K562 (cell line): ENCODE measurements around the gene SLC22A4. TPM values are rescaled to one million over a fixed set of nuclear protein-coding genes. Genes with fewer than 3 reads are reported as not detected.

Source experiments
- ATAC-seq: fragments of 200-7000 bp; cut with Tn5 transposase; 3 replicates; pipeline ENCODE4 v1.9.1; 2020; ENCODE audit warnings: moderate library complexity
- BruUV-seq: library from RNA; stranded (reverse); fragments of 400-500 nt; replicated peaks from 2 replicates; lab custom pipeline; 2021; lab: Mats Ljungman, UMichigan
- CTCF ChIA-PET: fragments of 300-600 bp; formaldehyde crosslinking; extraction: SDS; loops from one replicate; lab custom pipeline; 2021; ENCODE audit warnings: low intra/inter-chr PET ratio; lab: Yijun Ruan, JAX
- POLR2A ChIA-PET: fragments of 300-600, 350-650 bp; sonication (Branson Sonifier 250); formaldehyde crosslinking; extraction: SDS; loops from one replicate; lab custom pipeline; 2021; ENCODE audit warnings: antibody characterized with exemption, inconsistent platforms; lab: Yijun Ruan, JAX
- DNase-seq, 4 experiments: peaks; one replicate each; pipeline versions ENCODE4 v3.0.0 to v3.0.0-alpha.2; 2011 to 2018; ENCODE audit warnings: low spot score in 3 of 4, mixed read lengths in 3 of 4; ENCODE audit errors: extremely low read depth in 1 of 4
- FAIRE-seq: peaks from 2 replicates; lab custom pipeline; 2011; peaks lifted over from hg19 to GRCh38; lab: Jason Lieb, UNC
- H2AFZ ChIP-seq: 2 replicates; pipeline ENCODE4 v1.6.0; 2011; ENCODE audit warnings: low read depth, low read length, control low read depth, inconsistent platforms
- H3K27ac ChIP-seq: fragments of 200-600 bp; 3 replicates; pipeline ENCODE4 v1.8.0; 2011; ENCODE audit warnings: low read depth, mild to moderate bottlenecking, control low read depth, inconsistent platforms, low read length, moderate library complexity, mixed read lengths; ENCODE audit errors: extremely low read depth
- H3K27me3 ChIP-seq, 2 experiments: fragments of 300-600 bp in 1 of 2; 2 replicates in 1 of 2; 3 replicates in 1 of 2; pipeline versions ENCODE4 v1.6.0 to v1.8.0; 2011; ENCODE audit warnings: inconsistent platforms in 2 of 2, low read length in 2 of 2, mild to moderate bottlenecking in 1 of 2, mixed read lengths in 1 of 2, moderate library complexity in 1 of 2; ENCODE audit not compliant: control insufficient read depth in 2 of 2, insufficient read depth in 2 of 2
- H3K36me3 ChIP-seq: fragments of 300-600 bp; 3 replicates; pipeline ENCODE4 v1.8.0; 2011; ENCODE audit warnings: mild to moderate bottlenecking, low read length, inconsistent platforms; ENCODE audit not compliant: control insufficient read depth, insufficient read depth
- H3K4me1 ChIP-seq, 2 experiments: fragments of 200-600 bp in 1 of 2; replicated peaks in 1 of 2; 2 replicates in 1 of 2; 3 replicates in 1 of 2; pipeline versions ENCODE4 v1.5.1 to v1.8.0; 2011; ENCODE audit warnings: inconsistent platforms in 2 of 2, low read length in 2 of 2, mild to moderate bottlenecking in 1 of 2, mixed read lengths in 1 of 2, moderate library complexity in 1 of 2; ENCODE audit not compliant: control insufficient read depth in 2 of 2, insufficient read depth in 2 of 2
- H3K4me2 ChIP-seq: 2 replicates; pipeline ENCODE4 v1.6.1; 2011; ENCODE audit warnings: low read length, control low read depth, inconsistent platforms, mixed read lengths; ENCODE audit not compliant: insufficient read depth
- H3K4me3 ChIP-seq: fragments of 200-600 bp; sonication (generic), shearing (Covaris generic); 2 replicates; pipeline ENCODE4 v1.5.1; 2016; ENCODE audit warnings: control low read depth, inconsistent platforms
- H3K79me2 ChIP-seq: fragments of 200-600 bp; 3 replicates; pipeline ENCODE4 v1.8.0; 2011; ENCODE audit warnings: low read length, inconsistent platforms; ENCODE audit not compliant: control insufficient read depth, insufficient read depth
- H3K9ac ChIP-seq, 2 experiments: 2 replicates each; pipeline versions ENCODE4 v1.6.0 to v1.6.1; 2011; ENCODE audit warnings: low read depth in 2 of 2, low read length in 2 of 2, control low read depth in 1 of 2, inconsistent platforms in 1 of 2, mild to moderate bottlenecking in 1 of 2, mixed read lengths in 1 of 2; ENCODE audit not compliant: insufficient read depth in 1 of 2
- H3K9me1 ChIP-seq: one replicate; pipeline ENCODE4 v1.6.0; 2011; ENCODE audit warnings: inconsistent platforms, mild to moderate bottlenecking, low read length, moderate library complexity; ENCODE audit not compliant: control insufficient read depth, insufficient read depth
- H3K9me3 ChIP-seq: replicated peaks from 2 replicates; pipeline ENCODE4 v1.5.1; 2011; ENCODE audit warnings: low read depth, low read length, inconsistent platforms; ENCODE audit not compliant: control insufficient read depth, insufficient read depth
- H4K20me1 ChIP-seq: replicated peaks from 2 replicates; pipeline ENCODE4 v1.6.1; 2011; ENCODE audit warnings: low read length, inconsistent platforms, mixed read lengths; ENCODE audit not compliant: control insufficient read depth, insufficient read depth
- BCOR ChIP-seq: fragments of 450-650 bp; IDR thresholded peaks from 2 replicates; pipeline ENCODE4 v1.6.1; 2016
- RBM22 ChIP-seq: fragments of 200-400 bp; formaldehyde crosslinking; IDR thresholded peaks from 2 replicates; pipeline ENCODE4 v1.6.1; 2018; ENCODE audit warnings: low read length, low read depth; ENCODE audit not compliant: poor library complexity, severe bottlenecking
- WGBS: fragments of 100-300 bp; shearing (Covaris generic); methylation state at CpG from one replicate; pipeline ENCODE4 v1.1.6; 2016; ENCODE audit warnings: low coverage, mixed read lengths; ENCODE audit not compliant: insufficient coverage; ENCODE audit errors: missing lambda C conversion rate; 5-methylcytosine and 5-hydroxymethylcytosine counted together
- in situ Hi-C: fragments of 300-500 bp; cut with MboI; formaldehyde crosslinking; loops from 4 replicates; pipeline ENCODE4 v1.15.0; 2018; ENCODE audit warnings: inconsistent platforms, mixed read lengths
- intact Hi-C: fragments of 100-400 bp; cut with micrococcal nuclease; formaldehyde crosslinking; loops from 2 replicates; pipeline ENCODE4 v1.14.2; 2022
- polyA plus RNA-seq, 8 experiments: library from polyadenylated mRNA; depleted of rRNA in 4 of 8; stranded (reverse) in 5 of 8; unstranded in 3 of 8; fragments of >200 nt; fragmentation: Nextera tagmentation in 2 of 8; fragmentation: Illumina TruSeq in 1 of 8; extraction: Ambion mirVana in 2 of 8; extraction: Trizol in 1 of 8; gene quantifications; 2 replicates each; pipeline versions ENCODE4 v1.2.1 to v1.2.3, GENCODE V29; 2011 to 2014; ENCODE audit warnings: inconsistent platforms in 1 of 8, missing spikeins in 1 of 8
- total RNA-seq, 7 experiments: library from RNA; depleted of rRNA in 6 of 7; stranded (reverse); fragments of >200 nt in 6 of 7; fragmentation: Illumina TruSeq in 2 of 7; extraction: Trizol in 2 of 7; gene quantifications; 2 replicates each; pipeline versions ENCODE4 v1.2.1 to v1.2.3, GENCODE V29; 2011 to 2021; ENCODE audit warnings: low replicate concordance in 1 of 7
- TF ChIP-seq, protein P1 (sequence below), 3 experiments: fragments of 200-800 bp in 1 of 3; sonication (Bioruptor generic) in 1 of 3; sonication (generic) in 1 of 3; formaldehyde crosslinking in 1 of 3; IDR thresholded peaks; 2 replicates each; pipeline versions ENCODE4 v1.6.1 to v1.8.0; 2016 to 2022; ENCODE audit warnings: mild to moderate bottlenecking in 2 of 3, missing compliant biosample characterization in 2 of 3, missing genetic modification characterization in 2 of 3, missing genetic modification reagents in 1 of 3

The SLC22A4 gene
- total and polyA plus RNA-seq, 9 of the 15 experiments (the other 6 are each of a cell fraction or from before 2014, with no cell fraction given), result 2.7 to 9.5 (median 6.2) TPM

DNA sequence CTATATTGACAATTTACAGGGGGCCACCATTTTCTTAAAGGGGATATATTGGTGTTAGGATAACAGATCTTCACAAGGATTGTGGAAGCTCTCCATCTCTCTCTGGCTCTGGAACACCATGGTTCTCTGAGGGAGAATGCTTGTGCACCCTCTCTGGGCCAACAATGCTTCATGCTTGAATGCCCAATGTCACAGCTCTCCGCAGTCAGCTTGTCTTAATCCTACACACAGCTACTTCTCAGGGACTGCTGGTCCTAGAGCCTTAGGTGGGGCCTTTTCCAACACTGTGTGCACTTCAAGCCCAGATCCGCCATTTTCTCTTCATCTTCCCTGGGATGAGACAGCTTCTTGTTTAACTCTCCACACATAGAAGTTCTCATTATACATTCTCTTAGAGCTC is 43.6 kb upstream of the SLC22A4 start:
- no peak overlapping the region for H3K4me3 ChIP-seq
- peak overlapping the region; percentile 7; the same call in 1 of the 2 replicates for H2AFZ ChIP-seq
- TF ChIP-seq RBM22, result no peak
- ATAC-seq, result no peak
- ChIA-PET CTCF (no interaction called here), POLR2A (interaction anchor here (0.6 to 1.3 kb wide), 8 partner anchors 9 to 181 kb away, joined by 3 to 6 read pairs (median 4); partner anchors contain the start of gene P4HA2)
- no peak for DNase-seq
- no peak overlapping the region for H3K27ac ChIP-seq
- H3K9ac ChIP-seq, result no peak overlapping the region
- in situ Hi-C loops, result no loop called here
- H3K4me2 ChIP-seq, result no peak overlapping the region
- H3K4me1 ChIP-seq, result peaks cover 0 to 3% of the 10 kb centered on the region in 2 experiments; a peak in 1 of 5 replicates
- H3K36me3 ChIP-seq, result no peaks in the 10 kb centered on the region
- FAIRE-seq, result no peak
- BruUV-seq, result no TSS peak
- intact Hi-C loops, result no loop called here
- H3K9me1 ChIP-seq, result no peaks in the 10 kb centered on the region
- H3K79me2 ChIP-seq, result no peaks in the 10 kb centered on the region
- H3K9me3 ChIP-seq, result peaks cover 4% of the 10 kb centered on the region; the same call in 1 of the 2 replicates
- 76% methylated on average over 2 of the region's 2 CpGs for WGBS
- no peaks in the 10 kb centered on the region for H4K20me1 ChIP-seq
- H3K27me3 ChIP-seq, result no peaks in the 10 kb centered on the region

GRCh38 chr5:132251220-132251725 is 42.9 kb upstream of the SLC22A4 start:
- Histone ChIP-seq H3K27me3 (no peaks in the 10 kb centered on the region), H3K9ac (peak overlapping the region in 1 of 2 experiments; percentile 48; a peak in 1 of 4 replicates), H3K79me2 (no peaks in the 10 kb centered on the region), H3K4me2 (no peak overlapping the region), H4K20me1 (no peaks in the 10 kb centered on the region), H3K4me1 (peaks cover 0 to 3% of the 10 kb centered on the region in 2 experiments; a peak in 1 of 5 replicates), H3K9me3 (no peaks in the 10 kb centered on the region; the same call in 1 of the 2 replicates), H2AFZ (0 out of 2 replicates have a peak overlapping the region, but pooled peaks have one; percentile 7), H3K36me3 (no peaks in the 10 kb centered on the region), H3K4me3 (no peak overlapping the region), H3K9me1 (no peaks in the 10 kb centered on the region), H3K27ac (no peak overlapping the region)
- in situ Hi-C loops, result no loop called here
- intact Hi-C loops, result no loop called here
- no TSS peak for BruUV-seq
- 65% methylated on average over 10 of the region's 10 CpGs for WGBS
- DNase-seq, result no peak
- TF ChIP-seq, protein P1, sequence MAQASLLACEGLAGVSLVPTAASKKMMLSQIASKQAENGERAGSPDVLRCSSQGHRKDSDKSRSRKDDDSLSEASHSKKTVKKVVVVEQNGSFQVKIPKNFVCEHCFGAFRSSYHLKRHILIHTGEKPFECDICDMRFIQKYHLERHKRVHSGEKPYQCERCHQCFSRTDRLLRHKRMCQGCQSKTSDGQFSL (CRISPR knock-in tag; IDR thresholded peaks at IDR 0.05), result no peak
- TF ChIP-seq, protein P1 (tag; IDR thresholded peaks at IDR 0.05), result no peak
- TF ChIP-seq BCOR, result no peak
- no peak for ATAC-seq
- ChIA-PET CTCF (no interaction called here), POLR2A (interaction anchor here (0.8 to 1.3 kb wide), 5 partner anchors 13 to 25 kb away, joined by 4 to 6 read pairs (median 5); partner anchors contain the start of gene P4HA2)
- FAIRE-seq, result no peak
